ENCODE data around the gene CLPSL2.
A peak's percentile ranks its signal among the peaks of the same experiment; 100 is the strongest.
"Not testable (repeated sequence)": the region's sequence is repeated elsewhere in the genome, so short reads cannot be mapped to it uniquely, and the experiment has no call there.

The CLPSL2 gene, protein sequence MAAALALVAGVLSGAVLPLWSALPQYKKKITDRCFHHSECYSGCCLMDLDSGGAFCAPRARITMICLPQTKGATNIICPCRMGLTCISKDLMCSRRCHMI

DNA sequence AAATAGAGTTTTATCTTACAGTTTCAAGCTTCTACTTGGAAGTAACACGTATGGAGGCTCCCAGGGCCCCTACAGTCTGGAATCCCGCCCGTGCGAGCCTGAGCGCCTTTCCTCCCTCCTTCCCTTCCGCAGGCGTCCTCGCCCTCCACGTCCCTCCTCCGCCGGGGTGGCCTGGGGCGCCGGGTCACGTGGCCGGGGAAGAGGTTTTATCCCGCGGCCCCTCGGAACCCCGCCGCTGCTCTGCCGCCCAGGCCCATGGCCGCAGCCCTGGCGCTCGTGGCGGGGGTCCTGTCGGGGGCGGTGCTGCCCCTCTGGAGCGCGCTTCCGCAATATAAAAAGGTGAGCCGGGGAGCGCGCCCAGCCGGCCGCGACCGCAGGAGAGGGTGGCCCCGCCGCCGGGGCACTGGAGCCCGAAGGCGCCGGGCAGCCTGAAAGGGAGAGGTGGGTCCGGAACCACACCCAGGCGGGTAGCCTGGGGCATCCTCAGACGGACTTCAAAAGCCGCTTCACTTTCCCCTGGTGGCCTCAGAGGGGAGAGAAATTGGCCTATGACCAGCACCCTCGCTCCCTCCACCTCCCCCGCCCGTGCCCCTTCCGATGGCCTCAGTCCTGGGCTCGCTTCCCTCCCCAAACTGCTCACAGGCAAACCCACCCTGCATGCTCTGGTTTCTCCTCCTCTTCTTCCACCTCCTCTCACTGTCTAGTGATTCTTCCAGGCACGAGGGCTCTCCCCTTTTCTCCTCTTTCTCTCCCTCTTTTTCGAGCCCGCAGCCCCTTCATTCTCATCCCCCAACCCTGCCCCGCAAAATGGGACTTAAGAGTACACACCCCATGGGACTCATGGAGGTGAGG, at the start of gene CLPSL2:
TSS of gene CLPSL2 (plus strand) at position 235 of the 852 bp plus-strand sequence. CDS start at position 256, 21 bp downstream.
- no peak for DNase-seq

DNA sequence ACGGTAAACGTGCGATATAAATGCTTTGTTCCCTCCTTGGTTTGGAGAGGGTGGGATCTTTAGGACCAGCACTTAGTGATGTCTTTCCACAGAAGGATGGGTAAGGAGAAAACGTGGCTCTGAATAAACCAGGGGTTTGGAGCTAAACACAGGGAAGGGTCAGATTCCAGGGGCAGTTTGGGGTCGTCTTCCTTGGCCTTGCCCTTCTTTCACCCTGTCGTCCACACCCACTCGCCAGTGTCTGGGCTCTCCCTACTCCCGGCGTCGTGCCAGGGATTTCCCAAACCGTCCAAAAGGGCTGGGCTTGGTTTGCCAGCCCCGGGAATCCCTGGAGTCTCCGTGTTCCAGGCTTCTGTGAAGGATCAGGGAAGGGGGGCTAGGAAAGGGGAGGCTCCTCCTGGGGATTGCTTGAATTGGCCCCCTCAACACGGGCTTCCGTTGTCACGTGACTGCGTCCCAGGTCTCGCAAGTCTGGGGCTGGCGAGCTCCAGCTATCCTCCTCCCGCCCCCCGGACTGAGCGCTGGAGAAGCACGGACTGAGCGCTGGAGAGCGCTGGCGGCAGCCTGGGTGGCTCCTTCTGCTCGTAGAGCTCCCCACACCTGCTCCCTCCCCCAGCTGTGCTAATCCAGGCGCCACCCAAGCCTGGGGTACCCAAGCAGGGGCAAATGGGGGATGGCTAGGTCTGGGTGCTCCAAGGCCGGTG, 49.0 kb upstream of the CLPSL2 start:
- DNase-seq = no peak

DNA sequence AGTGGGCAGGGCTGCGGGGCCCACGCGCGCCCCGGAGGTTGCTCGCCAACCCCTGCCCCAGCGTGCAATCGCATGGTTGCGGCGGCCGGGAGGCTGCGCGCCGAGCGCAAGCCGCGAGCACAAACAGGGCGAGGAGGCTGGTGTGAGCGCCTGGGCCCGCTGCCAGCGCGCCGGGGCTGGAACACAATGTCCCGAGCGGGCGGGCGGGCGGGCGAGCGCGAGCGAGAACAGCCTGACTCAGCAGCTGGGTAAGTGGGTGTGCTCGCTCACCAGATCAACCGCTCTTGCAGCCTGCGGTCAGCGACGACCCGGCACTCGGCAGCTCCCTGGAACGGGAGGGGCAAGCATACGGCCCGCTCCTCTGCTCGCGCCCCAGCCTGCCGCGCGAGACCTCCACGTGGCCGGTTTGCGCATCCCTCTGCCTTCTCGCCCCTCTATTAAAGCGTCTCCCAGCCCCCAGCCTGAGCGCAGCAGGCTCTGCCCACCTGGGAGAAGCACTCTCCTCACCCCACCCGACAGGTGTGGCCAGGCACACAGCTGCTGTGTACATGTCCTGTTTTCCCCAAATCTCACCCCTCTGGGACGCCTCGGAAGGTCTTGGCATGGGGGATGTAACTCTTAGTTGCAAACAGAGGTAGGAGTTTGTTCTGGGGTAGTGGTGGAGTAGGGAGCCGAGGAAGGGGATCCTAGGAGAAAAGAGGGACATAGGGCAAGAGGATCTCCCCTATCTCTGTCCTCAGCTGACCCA, 48.3 kb upstream of the CLPSL2 start:
- DNase-seq = peak; percentile 58

DNA sequence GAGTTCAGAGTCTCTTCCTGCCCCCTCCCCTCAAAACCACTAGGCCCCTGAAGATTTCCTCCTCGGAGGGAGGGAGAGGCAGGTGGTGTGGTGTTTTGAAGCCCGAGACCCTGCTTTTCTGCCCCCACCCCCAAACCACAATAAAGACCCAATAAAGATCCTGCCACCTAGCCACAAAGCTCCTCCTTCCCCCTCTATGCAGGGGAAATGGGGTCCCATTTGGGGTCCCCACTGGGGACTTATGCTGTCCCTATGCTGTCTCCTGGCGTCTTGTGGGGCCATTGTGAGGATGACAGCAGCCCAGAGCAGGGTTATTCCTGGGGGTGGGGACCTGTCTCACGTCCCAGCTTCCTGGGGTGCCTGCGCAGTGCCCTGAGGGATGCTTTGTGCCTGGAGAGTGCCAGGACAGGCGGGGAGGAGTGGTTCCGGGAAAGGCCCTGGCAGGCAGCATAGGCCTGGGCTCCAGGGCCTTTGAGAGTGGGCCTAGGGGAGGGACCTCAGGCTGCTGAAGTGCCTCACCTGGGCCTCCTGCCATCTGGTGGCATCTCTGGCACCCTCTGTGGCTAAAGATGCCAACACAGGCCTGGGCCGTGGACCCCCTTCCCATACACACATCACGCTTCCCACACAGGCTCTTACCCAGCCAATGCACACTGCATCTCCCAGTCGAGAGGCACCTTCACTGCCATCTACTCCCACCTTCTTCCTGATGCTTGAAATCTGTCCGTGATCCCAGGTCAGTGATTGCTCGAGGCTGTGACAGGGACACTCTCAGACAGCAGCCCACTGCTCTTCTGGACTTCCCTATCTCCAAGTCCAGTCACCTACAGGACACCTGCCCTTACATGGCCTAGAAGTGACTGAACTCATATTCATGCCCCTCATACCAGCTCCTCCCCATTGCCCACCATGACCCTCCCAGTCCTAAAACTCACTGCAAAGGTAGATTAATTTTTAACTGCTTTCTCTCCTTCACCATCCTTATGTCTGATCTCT, 47.4 kb upstream of the CLPSL2 start:
- no peak for DNase-seq

DNA sequence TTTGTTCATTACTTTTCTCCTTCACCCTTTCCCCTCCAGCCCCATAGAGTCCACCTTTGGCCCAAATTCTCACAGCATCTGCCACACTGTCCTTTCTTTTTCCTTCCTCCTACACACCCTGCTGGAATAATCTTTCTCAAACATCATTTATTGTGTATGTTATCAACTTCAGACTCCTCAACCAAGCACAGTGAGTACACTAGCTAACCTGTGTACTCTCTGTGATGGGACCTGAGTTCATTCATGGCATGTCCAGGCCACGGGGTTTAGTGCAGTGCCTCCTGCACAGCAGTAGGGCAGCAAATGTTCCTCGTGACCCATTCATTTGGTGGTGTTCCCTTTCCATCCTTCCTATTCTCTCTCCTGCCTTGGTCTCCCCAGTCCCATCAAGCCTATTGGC, 46.7 kb upstream of the CLPSL2 start:
- no peak for DNase-seq

DNA sequence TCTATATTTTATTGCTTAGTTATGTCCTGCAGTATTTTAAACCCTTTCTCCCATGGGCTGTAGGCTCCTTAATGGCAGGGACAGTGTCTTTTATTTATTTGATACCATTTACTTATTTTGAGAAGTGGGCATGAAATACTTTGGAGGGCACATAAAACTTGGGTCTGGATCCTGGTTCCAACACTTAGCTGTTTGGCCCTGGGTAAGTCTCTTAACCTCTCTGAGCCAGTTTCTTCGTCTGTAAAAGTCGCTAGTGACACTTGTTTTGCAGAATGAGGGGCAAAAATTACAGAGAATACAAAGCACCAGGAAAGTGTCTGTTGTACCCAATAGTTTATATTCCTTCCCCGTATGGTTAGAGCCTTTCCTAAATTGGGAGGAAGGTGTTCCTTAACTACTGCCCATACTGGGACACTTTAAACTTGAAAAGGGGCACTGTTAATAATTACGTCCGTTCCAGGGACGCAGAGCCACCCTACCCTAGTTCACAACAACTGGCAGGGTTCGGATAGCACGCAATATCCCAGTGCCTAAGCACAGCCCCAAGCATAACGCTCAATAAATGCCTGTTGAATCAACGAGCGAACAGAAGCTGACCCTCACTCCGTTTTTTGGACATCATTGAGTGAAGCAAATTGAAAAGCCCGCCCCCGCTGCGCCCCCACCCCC, 45.5 kb upstream of the CLPSL2 start:
- no peak for DNase-seq

DNA sequence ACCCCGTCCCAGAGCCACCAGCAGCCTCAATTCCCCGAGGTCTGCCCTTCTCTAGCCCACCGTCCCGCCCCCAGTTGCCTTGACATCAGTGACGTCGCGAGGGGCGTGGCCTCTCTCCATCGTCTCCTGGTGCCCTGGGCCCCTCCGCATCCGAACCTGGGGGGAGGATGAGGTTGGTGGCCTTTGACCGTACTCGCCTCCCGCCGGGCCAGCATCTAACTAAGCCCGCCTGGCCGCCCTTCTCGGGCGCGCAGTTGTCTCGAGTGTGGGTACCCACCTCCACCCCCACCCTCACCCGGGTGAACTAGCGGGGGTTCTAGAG, 45.0 kb upstream of the CLPSL2 start:
- DNase-seq = peak; percentile 52

DNA sequence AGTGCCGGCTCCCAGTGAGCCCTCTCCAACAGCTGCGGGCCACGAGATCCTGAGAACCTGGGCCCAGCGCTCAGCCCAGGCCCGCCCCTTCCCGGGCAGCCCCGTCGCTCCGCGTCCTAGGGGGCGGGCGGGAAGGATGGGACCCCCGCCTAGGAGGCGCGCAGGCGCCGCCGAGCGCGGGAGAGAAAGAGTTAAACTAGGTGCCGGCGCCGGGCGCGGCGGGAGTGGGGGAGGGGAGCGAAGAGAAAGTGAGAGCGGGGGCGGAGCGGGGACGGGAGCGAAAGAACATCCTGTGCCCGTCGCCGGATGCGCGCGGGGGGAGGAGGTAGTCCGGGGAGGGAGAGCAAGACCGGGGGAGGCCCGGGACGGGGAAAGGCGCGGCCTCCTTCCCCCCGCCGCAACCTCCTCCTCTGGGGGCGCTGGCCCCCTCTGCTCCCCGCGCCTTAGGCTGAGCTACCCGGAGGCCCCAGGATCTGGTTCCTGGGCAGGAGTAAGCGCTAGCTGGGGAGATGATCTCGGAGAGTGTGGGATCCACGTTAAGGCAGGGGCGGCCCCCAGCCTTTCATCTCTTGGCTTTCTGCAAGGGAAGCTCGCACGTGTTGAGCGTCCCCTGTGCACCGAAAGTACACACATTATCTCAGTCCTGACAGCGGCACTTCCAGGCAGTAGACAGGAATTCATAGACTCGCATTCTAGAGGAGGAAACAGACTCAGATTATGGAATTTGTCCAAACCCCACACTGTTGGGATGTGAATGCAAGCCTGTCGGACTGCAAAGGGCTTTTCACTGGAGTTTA, 44.5 kb upstream of the CLPSL2 start:
- DNase-seq = peak; percentile 44

DNA sequence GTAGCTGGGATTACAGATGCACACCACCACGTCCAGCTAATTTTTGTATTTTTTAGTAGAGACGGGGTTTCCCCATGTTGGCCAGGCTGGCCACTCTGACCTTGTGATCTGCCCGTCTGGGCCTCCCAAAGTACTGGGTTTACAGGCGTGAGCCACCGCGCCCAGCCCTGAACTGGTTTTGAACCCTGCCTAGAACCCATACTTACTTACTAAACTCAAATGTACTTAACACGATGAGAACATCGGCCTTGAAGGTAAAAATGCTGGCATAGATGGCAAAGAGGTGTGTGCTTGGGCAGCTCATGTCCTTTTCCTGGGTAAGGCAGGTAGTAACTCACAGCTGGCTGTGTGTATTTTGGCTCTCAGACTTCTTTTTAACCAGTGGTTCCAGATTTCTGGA, 42.8 kb upstream of the CLPSL2 start:
- no peak for DNase-seq

DNA sequence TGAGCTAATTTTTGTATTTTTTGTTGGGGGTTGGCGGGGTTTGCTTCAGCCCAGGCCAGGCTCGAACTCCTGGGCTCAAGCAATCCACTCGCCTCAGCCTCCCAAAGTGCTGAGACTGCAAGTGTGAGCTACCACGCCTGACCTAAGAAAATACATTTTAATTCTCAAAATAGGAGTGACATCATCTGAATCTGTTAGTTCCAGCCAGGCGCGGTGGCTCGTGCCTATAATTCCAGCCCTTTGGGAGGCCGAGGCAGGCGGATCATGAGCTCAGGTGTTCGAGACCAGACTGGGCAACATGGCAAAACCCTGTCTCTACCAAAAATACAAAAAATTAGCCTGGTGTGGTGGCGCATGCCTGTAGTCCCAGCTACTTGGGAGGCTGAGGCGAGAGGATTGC, 42.1 kb upstream of the CLPSL2 start:
- DNase-seq = not testable (repeated sequence)

DNA sequence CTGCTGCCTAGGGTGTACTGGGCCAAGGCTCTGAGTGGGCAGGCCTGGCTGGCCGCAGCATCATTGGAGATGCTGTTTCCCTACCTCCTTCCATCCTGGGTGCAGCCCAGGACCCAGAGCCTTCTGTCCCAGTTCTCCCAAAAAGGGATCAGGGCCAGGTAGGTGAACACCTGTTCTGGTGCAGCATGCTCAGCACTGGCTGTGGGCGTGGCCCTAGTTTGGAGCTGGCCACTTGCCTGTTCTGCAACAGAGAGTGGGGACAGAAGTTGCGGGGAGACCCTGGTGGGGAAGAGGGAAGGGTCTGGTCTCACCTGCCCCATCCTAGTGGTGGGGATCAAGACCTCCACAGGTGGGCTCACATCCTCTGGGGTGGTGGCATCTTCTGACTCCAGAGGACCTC, 40.9 kb upstream of the CLPSL2 start:
- DNase-seq = no peak

DNA sequence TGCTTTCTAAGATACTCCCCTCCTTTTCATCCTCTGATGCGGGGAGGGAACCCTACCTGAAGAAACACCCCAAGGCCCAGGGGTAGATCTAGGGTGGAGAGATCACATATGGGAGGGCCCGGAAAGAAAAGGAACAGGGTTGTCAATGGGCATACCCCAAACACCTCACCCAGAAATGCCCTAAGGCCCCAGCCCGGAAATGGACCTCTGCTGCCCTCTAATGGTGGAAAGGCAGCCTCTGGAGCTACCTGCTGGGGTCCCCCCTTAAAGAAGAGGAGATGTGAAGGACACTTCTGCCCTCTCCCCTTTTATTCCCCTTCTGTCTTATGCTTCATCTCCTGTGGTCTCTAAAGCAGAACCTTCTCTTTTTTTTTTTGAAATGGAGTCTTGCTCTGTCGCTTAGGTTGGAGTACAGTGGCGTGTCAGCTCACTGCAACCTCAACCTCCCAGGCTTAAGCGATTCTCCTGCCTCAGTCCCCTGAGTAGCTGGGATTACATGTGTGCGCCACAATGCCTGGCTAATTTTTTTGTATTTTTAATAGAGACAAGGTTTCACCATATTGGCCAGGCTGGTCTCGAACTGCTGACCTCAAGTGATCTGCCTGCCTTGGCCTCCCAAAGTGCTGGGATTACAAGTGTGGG, 40.0 kb upstream of the CLPSL2 start:
- DNase-seq = no peak

DNA sequence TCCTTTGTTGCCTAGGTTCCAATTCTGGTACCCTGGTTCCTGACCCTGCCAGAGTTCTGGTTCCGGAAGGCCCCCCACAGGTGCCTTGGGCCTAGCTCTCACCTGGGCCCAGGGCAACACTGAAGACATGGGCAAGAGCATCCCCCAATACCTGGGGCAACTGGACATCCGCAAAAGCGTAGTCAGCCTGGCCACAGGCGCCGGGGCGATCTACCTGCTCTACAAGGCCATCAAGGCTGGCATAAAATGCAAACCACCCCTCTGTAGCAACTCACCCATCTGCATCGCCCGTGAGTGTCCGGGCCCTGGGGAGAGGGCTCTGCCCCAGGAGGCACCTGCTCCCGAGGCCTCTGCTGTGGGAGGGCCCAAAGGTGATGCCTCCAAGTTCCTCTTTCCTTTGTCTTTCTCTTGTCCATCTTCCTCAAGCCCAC, 39.4 kb upstream of the CLPSL2 start, which contains the start of gene ARMC12:
TSS of gene ARMC12 (plus strand) at position 51 of the 431 bp plus-strand sequence. CDS start at position 128, 77 bp downstream.
- DNase-seq = no peak

DNA sequence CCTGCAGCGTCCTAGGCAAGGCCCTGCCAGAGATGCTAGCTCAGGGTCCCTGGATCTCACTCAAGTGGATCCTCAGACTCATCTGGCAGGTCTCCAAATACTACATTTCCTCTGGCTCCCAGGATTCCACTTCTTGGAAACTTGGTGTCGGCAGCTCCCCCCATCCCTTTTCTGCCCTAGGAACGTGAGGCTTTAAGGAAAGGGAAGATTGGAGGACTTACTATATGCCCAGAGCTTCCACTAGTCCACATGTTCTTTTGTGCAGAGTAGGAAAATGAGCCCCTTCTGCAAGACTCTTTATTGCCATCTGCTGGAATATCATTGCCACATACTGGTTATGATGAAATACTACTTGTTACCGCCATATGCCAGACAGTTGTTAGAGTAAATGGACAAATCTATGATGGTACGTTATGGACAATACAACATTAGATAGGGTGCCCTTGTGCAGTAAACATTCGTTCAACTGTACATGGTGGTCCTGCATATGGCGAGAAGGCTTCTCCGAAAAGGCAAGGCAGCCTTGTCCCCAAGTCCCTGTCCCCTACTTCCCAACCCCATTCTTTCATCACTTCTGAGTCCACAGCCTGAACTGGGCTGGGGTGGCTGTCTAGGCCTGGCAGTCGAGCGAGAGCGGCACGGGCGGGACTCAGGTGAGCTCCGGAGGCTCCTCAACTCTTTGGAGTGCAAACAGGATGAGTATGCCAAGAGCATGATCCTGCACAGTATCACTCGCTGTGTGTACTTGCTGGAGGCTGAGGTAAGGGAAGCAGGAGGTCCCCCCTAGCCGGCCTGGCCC, 38.8 kb upstream of the CLPSL2 start:
- DNase-seq = no peak

DNA sequence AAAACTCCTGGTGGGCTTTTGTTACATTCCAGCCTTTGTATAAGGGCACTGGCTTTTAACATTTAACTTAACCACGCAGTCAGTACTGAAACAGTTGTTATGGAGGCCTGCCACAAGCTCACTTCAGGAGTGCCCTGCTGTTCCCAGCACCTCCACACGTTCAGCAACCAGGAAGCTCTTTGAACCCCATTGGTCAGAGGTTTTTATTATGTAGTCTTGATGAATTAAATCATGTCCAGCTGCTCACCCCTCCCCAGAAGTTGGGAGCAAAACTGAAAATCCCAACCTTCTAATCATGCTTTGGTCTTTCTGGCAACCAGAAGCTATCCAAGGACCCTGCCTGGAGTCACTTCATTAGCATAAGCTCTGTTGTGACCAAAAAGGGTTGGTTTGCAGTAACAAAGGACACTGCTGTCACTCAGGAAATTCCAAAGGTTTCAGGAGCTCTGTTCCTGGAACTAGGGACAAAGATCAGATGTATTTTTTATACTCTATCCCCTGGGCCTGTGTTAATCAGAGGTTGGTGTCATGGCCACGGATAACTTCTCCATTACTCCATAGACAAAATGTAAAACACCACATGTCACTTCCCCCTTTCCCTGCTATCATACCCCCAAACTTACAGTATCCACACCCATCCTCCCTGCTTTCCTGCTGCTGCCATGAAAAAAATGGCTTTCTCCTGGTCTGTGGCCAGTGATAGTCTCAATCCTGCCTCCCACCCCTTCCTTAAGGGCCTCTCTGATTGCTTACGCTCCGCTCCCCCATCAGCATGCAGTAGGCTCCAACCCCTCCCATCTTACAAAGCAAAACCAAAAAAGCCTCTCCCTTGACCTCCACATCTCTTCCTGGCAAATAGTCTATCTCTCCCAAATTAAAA, 36.5 kb upstream of the CLPSL2 start:
- no peak for DNase-seq

DNA sequence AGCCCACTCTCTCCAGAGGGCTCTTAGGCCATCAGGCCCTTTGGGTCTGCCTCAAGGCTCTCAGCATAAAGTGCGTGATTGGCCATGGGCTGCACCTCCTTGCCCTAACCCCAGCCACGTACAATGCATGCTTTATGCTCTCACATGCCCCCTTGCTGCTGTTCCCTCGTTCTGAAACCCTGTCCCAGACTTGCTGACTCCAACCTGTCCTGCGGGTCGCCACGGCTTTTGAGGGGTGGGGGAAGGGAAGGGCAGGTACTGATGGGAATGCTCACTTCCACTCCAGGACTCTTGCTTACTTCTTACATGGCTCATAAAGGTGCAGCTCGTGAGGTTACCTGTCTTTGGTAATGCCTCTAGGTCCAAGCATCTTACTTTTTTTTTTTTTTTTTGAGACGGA, 33.6 kb upstream of the CLPSL2 start:
- DNase-seq = no peak

DNA sequence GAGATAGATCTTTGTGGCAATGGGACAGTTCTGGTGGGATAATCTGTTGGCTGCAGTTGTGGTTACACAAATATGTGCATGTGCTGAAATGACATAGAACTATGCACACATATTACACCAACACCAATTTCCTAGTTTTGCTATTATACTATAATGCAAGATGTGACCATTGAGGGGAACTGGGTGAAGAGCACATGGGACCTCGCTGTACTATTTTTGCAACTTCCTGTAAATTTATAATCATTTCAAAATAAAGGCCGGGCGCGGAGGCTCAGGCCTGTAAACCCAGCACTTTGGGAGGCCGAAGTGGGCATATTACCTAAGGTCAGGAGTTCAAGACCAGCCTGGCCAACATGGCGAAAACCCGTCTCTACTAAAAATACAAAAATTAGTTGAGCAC, 30.9 kb upstream of the CLPSL2 start:
- DNase-seq = no peak

DNA sequence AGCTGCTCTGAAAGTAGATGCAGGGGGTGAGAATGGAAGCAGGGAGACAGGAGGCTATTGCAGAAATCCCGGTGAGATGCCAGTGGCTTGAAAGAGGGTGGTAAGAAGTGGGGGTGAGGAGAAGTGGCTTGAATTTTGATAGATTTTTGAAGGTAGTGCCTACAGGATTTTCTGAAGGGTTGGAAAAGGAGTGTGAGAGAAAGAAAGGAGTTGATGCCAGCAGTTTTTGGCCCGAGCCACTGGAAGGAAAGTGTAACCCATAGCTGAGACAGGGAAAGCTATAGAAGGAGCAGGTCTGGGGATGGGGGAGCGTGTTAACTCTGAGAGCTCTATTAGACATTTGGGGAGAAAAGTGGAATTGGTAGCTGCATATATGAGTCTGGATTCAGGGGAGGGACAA, 29.9 kb upstream of the CLPSL2 start:
- no peak for DNase-seq
